ENCODE results near the gene ZFYVE9. TPM values are rescaled to one million over a fixed set of nuclear protein-coding genes. Genes with fewer than 3 reads are reported as not detected.

Gene ZFYVE9
- total and polyA plus RNA-seq, 2 of the 13 experiments (the other 11 are each of a cell fraction or from before 2014, with no cell fraction given): 9.2 to 19.8 TPM

GRCh38 chr1:52305417-52306226, 163.7 kb downstream of the ZFYVE9 start (continued):
- TF ChIP-seq ZNF670 (CRISPR knock-in tag; IDR thresholded peaks at IDR 0.05; ENCODE audit: borderline replicate concordance): no peak
- TF ChIP-seq TIGD3 (CRISPR knock-in tag; IDR thresholded peaks at IDR 0.05; ENCODE audit: borderline replicate concordance): no peak
- TF ChIP-seq, protein P1, sequence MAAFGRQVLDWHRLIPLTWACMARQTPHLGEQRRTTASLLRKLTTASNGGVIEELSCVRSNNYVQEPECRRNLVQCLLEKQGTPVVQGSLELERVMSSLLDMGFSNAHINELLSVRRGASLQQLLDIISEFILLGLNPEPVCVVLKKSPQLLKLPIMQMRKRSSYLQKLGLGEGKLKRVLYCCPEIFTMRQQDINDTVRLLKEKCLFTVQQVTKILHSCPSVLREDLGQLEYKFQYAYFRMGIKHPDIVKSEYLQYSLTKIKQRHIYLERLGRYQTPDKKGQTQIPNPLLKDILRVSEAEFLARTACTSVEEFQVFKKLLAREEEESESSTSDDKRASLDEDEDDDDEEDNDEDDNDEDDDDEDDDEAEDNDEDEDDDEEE (CRISPR knock-in tag; IDR thresholded peaks at IDR 0.05): no peak
- no peak for TF ChIP-seq SOX13 (IDR thresholded peaks at IDR 0.05)
- peak in 1 of 2 experiments; percentile 53; a peak in 1 of 4 replicates for TF ChIP-seq SOX13 (CRISPR knock-in tag; conservative IDR thresholded peaks at IDR 0.05 in 1 of 2, IDR thresholded peaks at IDR 0.05 in 1 of 2)
- peak; percentile 44; the same call in 1 of the 2 replicates for TF ChIP-seq ERF (CRISPR knock-in tag; IDR thresholded peaks at IDR 0.05)
- no peak for TF ChIP-seq IKZF1 (IDR thresholded peaks at IDR 0.05)
- peak; percentile 85; the same call in 1 of the 2 replicates for TF ChIP-seq MTA1 (CRISPR knock-in tag; IDR thresholded peaks at IDR 0.05; ENCODE audit: borderline replicate concordance)
- TF ChIP-seq HNRNPL (IDR thresholded peaks at IDR 0.05; ENCODE audit: low read depth, low read length): peak; percentile 96
- TF ChIP-seq RFXAP (CRISPR knock-in tag; IDR thresholded peaks at IDR 0.05; ENCODE audit: borderline replicate concordance): no peak
- TF ChIP-seq RXRA (CRISPR knock-in tag; IDR thresholded peaks at IDR 0.05): peak; percentile 76
- TF ChIP-seq KMT2B (CRISPR knock-in tag; IDR thresholded peaks at IDR 0.05): no peak; the same call in 1 of the 2 replicates
- no peak; the same call in 1 of the 2 replicates for TF ChIP-seq ZBTB21 (CRISPR knock-in tag; IDR thresholded peaks at IDR 0.05)
- peak; percentile 84; the same call in 1 of the 2 replicates for TF ChIP-seq THAP9 (CRISPR knock-in tag; IDR thresholded peaks at IDR 0.05; ENCODE audit: borderline replicate concordance)
- no peak for TF ChIP-seq HOXA5 (CRISPR knock-in tag; IDR thresholded peaks at IDR 0.05)
- no peak for TF ChIP-seq HNRNPH1 (optimal IDR thresholded peaks at IDR 0.05; ENCODE audit: low read depth, low read length)
- TF ChIP-seq, protein P2, sequence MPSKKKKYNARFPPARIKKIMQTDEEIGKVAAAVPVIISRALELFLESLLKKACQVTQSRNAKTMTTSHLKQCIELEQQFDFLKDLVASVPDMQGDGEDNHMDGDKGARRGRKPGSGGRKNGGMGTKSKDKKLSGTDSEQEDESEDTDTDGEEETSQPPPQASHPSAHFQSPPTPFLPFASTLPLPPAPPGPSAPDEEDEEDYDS (CRISPR knock-in tag; IDR thresholded peaks at IDR 0.05): peak; percentile 38; the same call in 1 of the 2 replicates
- TF ChIP-seq ZNF746 (CRISPR knock-in tag; IDR thresholded peaks at IDR 0.05): no peak
- no peak for TF ChIP-seq ZNF282 (IDR thresholded peaks at IDR 0.05; ENCODE audit: partially characterized antibody)
- TF ChIP-seq ZNF430 (CRISPR knock-in tag; IDR thresholded peaks at IDR 0.05): no peak
- TF ChIP-seq, protein P3, sequence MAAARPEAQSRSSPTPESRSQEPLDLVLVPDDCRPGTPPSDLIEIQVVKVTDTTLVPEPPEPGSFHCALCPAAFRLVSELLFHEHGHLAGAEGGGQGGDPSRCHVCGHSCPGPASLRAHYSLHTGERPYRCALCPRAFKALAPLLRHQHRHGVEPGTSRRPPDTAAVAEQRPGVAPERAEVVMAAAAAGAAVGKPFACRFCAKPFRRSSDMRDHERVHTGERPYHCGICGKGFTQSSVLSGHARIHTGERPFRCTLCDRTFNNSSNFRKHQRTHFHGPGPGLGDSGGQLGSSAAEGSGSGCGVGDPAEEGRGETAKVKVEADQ (CRISPR knock-in tag; IDR thresholded peaks at IDR 0.05; ENCODE audit: borderline replicate concordance): no peak; the same call in 1 of the 2 replicates
- TF ChIP-seq ZNF205 (CRISPR knock-in tag; IDR thresholded peaks at IDR 0.05): 0 out of 2 replicates have a peak, but pooled peaks have one; percentile 36

Data from HepG2 (cell line).